NCI-H524 (cell line): ENCODE data around the gene UCP3.
A peak's percentile ranks its signal among the peaks of the same experiment; 100 is the strongest.
"Not testable (repeated sequence)": the region's sequence is repeated elsewhere in the genome, so short reads cannot be mapped to it uniquely, and the experiment has no call there.

ENCODE experiments used
- DNase-seq, 2 experiments: peaks; one replicate each; lab custom pipeline; 2025; lab: John Stamatoyannopoulos, UW

UCP3 gene

GRCh38 chr11:74000307-74001133 is 8.4 kb downstream of the UCP3 start:
- DNase-seq = no peak

GRCh38 chr11:73999581-74000306 is 9.1 kb downstream of the UCP3 start:
- DNase-seq = no peak

- no peak for DNase-seq
Observed at GRCh38 chr11:73998846-73999575, 9.9 kb downstream of the UCP3 start.

- no peak for DNase-seq
Observed at GRCh38 chr11:73997120-73997770, 11.6 kb downstream of the UCP3 start.

GRCh38 chr11:73996161-73996747 is 12.6 kb downstream of the UCP3 start:
- no peak for DNase-seq

- DNase-seq = no peak
Observed at GRCh38 chr11:73995731-73996130, 13.2 kb downstream of the UCP3 start.

- no peak for DNase-seq
Observed at GRCh38 chr11:73995247-73995646, 13.6 kb downstream of the UCP3 start.

GRCh38 chr11:73991471-73992006 is 17.3 kb downstream of the UCP3 start:
- DNase-seq = no peak

- DNase-seq = no peak
Observed at GRCh38 chr11:73990730-73991129, 18.2 kb downstream of the UCP3 start.

- DNase-seq = no peak
Observed at GRCh38 chr11:73989156-73989555, 19.7 kb downstream of the UCP3 start.

- DNase-seq = no peak
Observed at GRCh38 chr11:73988227-73988626, 20.7 kb downstream of the UCP3 start.

GRCh38 chr11:73985661-73986060 is 23.2 kb downstream of the UCP3 start:
- DNase-seq = not testable (repeated sequence)

- DNase-seq = peak in 1 of 2 experiments; percentile 58
Observed at GRCh38 chr11:73983741-73984538, 24.9 kb downstream of the UCP3 start.

- peak; percentile 89 to 96 for DNase-seq
Observed at GRCh38 chr11:73982990-73983740, 25.7 kb downstream of the UCP3 start.

- peak; percentile 77 to 89 for DNase-seq
Observed at GRCh38 chr11:73982595-73982989, 26.3 kb downstream of the UCP3 start, which contains the start of gene UCP2. Gene UCP2, minus strand, starts transcription at chr11:73982843. Its CDS starts 4,465 bp downstream, at chr11:73978378.

GRCh38 chr11:73981051-73981805 is 27.7 kb downstream of the UCP3 start:
- DNase-seq = no peak

GRCh38 chr11:73980001-73980961 is 28.6 kb downstream of the UCP3 start:
- no peak for DNase-seq
